Activated CD4-positive, alpha-beta T cell treated with anti-CD3 and anti-CD28 coated beads, Interleukin-2, amount 10 ng/mL, durations not matched to agents 24 days and 14 days (primary cell): ENCODE data around the gene SGCE. TPM values are rescaled to one million over a fixed set of nuclear protein-coding genes. Genes with fewer than 3 reads are reported as not detected.

Experiments used
- DNase-seq: peaks from one replicate; pipeline ENCODE4 v3.0.0; 2022
- H3K27ac Mint-ChIP-seq: one replicate; pipeline ENCODE4 v1.8.0; 2022; ENCODE audit warnings: mild to moderate bottlenecking, mixed read lengths
- H3K27me3 Mint-ChIP-seq: one replicate; pipeline ENCODE4 v1.8.0; 2022; ENCODE audit warnings: mixed read lengths
- H3K36me3 Mint-ChIP-seq: one replicate; pipeline ENCODE4 v1.8.0; 2022; ENCODE audit warnings: low read depth, mild to moderate bottlenecking, mixed read lengths
- H3K4me1 Mint-ChIP-seq: one replicate; pipeline ENCODE4 v1.8.0; 2021; ENCODE audit warnings: mixed read lengths
- H3K4me3 Mint-ChIP-seq: one replicate; pipeline ENCODE4 v1.8.0; 2022; ENCODE audit warnings: mild to moderate bottlenecking, moderate library complexity, mixed read lengths
- H3K9me3 Mint-ChIP-seq: one replicate; pipeline ENCODE4 v1.8.0; 2021; ENCODE audit warnings: mixed read lengths
- intact Hi-C: fragments of 100-400 bp; cut with micrococcal nuclease; formaldehyde crosslinking; loops from one replicate; pipeline ENCODE4 v1.15.1; 2023
- total RNA-seq: library from RNA; stranded (reverse); gene quantifications from 2 replicates; pipeline ENCODE4 v1.2.3, GENCODE V29; 2022

SGCE gene
- total RNA-seq, 1 donor from 2014 or later: not detected

- Mint-ChIP-seq H3K27ac (no peak overlapping the region), H3K4me3 (no peak overlapping the region), H3K4me1 (no peaks in the 10 kb centered on the region), H3K9me3 (no peaks in the 10 kb centered on the region), H3K27me3 (peaks cover 9% of the 10 kb centered on the region), H3K36me3 (no peaks in the 10 kb centered on the region)
- DNase-seq: no peak
- intact Hi-C loops: no loop called here
Observed at GRCh38 chr7:94630855-94631254, 25.1 kb downstream of the SGCE start.

GRCh38 chr7:94623820-94624219 is 32.1 kb downstream of the SGCE start:
- Mint-ChIP-seq H3K4me3 (no peak overlapping the region), H3K36me3 (no peaks in the 10 kb centered on the region), H3K9me3 (no peaks in the 10 kb centered on the region), H3K4me1 (peaks cover 11% of the 10 kb centered on the region), H3K27me3 (peaks cover 14% of the 10 kb centered on the region), H3K27ac (no peak overlapping the region)
- no peak for DNase-seq
- intact Hi-C loops: loop anchor here (5.0 kb wide), 1 partner anchor 112 kb away; no protein-coding TSS in a partner anchor

GRCh38 chr7:94621120-94621519 is 34.8 kb downstream of the SGCE start:
- peaks cover 11% of the 10 kb centered on the region for H3K4me1 Mint-ChIP-seq
- DNase-seq: no peak
- H3K27ac Mint-ChIP-seq: no peak overlapping the region
- H3K36me3 Mint-ChIP-seq: no peaks in the 10 kb centered on the region
- H3K4me3 Mint-ChIP-seq: no peak overlapping the region
- no peaks in the 10 kb centered on the region for H3K9me3 Mint-ChIP-seq
- peaks cover 11% of the 10 kb centered on the region for H3K27me3 Mint-ChIP-seq
- intact Hi-C loops: loop anchor here (2.0 to 5.0 kb wide), 2 partner anchors 28 to 109 kb away; no protein-coding TSS in a partner anchor

GRCh38 chr7:94620703-94621118 is 35.2 kb downstream of the SGCE start:
- Mint-ChIP-seq H3K27me3 (peaks cover 8% of the 10 kb centered on the region), H3K4me1 (peaks cover 11% of the 10 kb centered on the region), H3K4me3 (peak overlapping the region; percentile 11), H3K36me3 (no peaks in the 10 kb centered on the region), H3K27ac (peak overlapping the region; percentile 38), H3K9me3 (no peaks in the 10 kb centered on the region)
- DNase-seq: peak; percentile 77
- intact Hi-C loops: loop anchor here (1.0 to 5.0 kb wide), 3 partner anchors 12 to 108 kb away; no protein-coding TSS in a partner anchor

GRCh38 chr7:94618126-94618525 is 37.8 kb downstream of the SGCE start:
- DNase-seq: no peak
- Mint-ChIP-seq H3K27ac (no peak overlapping the region), H3K9me3 (no peaks in the 10 kb centered on the region), H3K36me3 (no peaks in the 10 kb centered on the region), H3K27me3 (peaks cover 6% of the 10 kb centered on the region), H3K4me3 (no peak overlapping the region), H3K4me1 (peaks cover 11% of the 10 kb centered on the region)
- intact Hi-C loops: no loop called here

- peaks cover 11% of the 10 kb centered on the region for H3K27me3 Mint-ChIP-seq
- intact Hi-C loops: no loop called here
Observed at GRCh38 chr7:94616855-94617254, 39.1 kb downstream of the SGCE start.

GRCh38 chr7:94615666-94616065 is 40.3 kb downstream of the SGCE start:
- Mint-ChIP-seq H3K36me3 (no peaks in the 10 kb centered on the region), H3K27me3 (peaks cover 11% of the 10 kb centered on the region), H3K4me1 (peaks cover 2% of the 10 kb centered on the region), H3K9me3 (no peaks in the 10 kb centered on the region), H3K27ac (no peak overlapping the region), H3K4me3 (no peak overlapping the region)
- no peak for DNase-seq
- intact Hi-C loops: no loop called here

More at GRCh38 chr7:94616855-94617254, 39.1 kb downstream of the SGCE start:
- Mint-ChIP-seq H3K4me3 (no peak overlapping the region), H3K27ac (no peak overlapping the region), H3K36me3 (no peaks in the 10 kb centered on the region), H3K9me3 (no peaks in the 10 kb centered on the region), H3K4me1 (peaks cover 11% of the 10 kb centered on the region)
- DNase-seq: no peak

GRCh38 chr7:94612661-94613060 is 43.3 kb downstream of the SGCE start:
- H3K9me3 Mint-ChIP-seq: no peaks in the 10 kb centered on the region
- DNase-seq: no peak
- H3K27ac Mint-ChIP-seq: no peak overlapping the region
- H3K4me1 Mint-ChIP-seq: no peaks in the 10 kb centered on the region
- no peaks in the 10 kb centered on the region for H3K36me3 Mint-ChIP-seq
- H3K4me3 Mint-ChIP-seq: no peak overlapping the region
- H3K27me3 Mint-ChIP-seq: peaks cover 9% of the 10 kb centered on the region
- intact Hi-C loops: no loop called here

GRCh38 chr7:94612253-94612652 is 43.7 kb downstream of the SGCE start:
- Mint-ChIP-seq H3K27ac (no peak overlapping the region), H3K4me1 (no peaks in the 10 kb centered on the region), H3K4me3 (no peak overlapping the region), H3K36me3 (no peaks in the 10 kb centered on the region), H3K9me3 (no peaks in the 10 kb centered on the region), H3K27me3 (peaks cover 9% of the 10 kb centered on the region)
- no peak for DNase-seq
- intact Hi-C loops: no loop called here

GRCh38 chr7:94609561-94609960 is 46.4 kb downstream of the SGCE start:
- DNase-seq: no peak
- intact Hi-C loops: no loop called here
- Mint-ChIP-seq H3K36me3 (no peaks in the 10 kb centered on the region), H3K4me1 (no peaks in the 10 kb centered on the region), H3K9me3 (no peaks in the 10 kb centered on the region), H3K4me3 (no peak overlapping the region), H3K27ac (no peak overlapping the region), H3K27me3 (peaks cover 10% of the 10 kb centered on the region)

- DNase-seq: no peak
- Mint-ChIP-seq H3K27ac (no peak overlapping the region), H3K27me3 (peaks cover 2% of the 10 kb centered on the region), H3K4me1 (no peaks in the 10 kb centered on the region), H3K36me3 (no peaks in the 10 kb centered on the region), H3K9me3 (no peaks in the 10 kb centered on the region), H3K4me3 (no peak overlapping the region)
- intact Hi-C loops: no loop called here
Observed at GRCh38 chr7:94605031-94605430, 50.9 kb downstream of the SGCE start.

GRCh38 chr7:94602181-94602580 is 53.8 kb downstream of the SGCE start:
- H3K9me3 Mint-ChIP-seq: no peaks in the 10 kb centered on the region
- DNase-seq: no peak
- H3K27ac Mint-ChIP-seq: no peak overlapping the region
- no peaks in the 10 kb centered on the region for H3K4me1 Mint-ChIP-seq
- intact Hi-C loops: no loop called here
- no peaks in the 10 kb centered on the region for H3K36me3 Mint-ChIP-seq
- peaks cover 2% of the 10 kb centered on the region for H3K27me3 Mint-ChIP-seq
- no peak overlapping the region for H3K4me3 Mint-ChIP-seq

GRCh38 chr7:94600267-94600666 is 55.7 kb downstream of the SGCE start:
- DNase-seq: no peak
- no peaks in the 10 kb centered on the region for H3K36me3 Mint-ChIP-seq
- no peaks in the 10 kb centered on the region for H3K27me3 Mint-ChIP-seq
- no peak overlapping the region for H3K27ac Mint-ChIP-seq
- no peaks in the 10 kb centered on the region for H3K4me1 Mint-ChIP-seq
- no peaks in the 10 kb centered on the region for H3K9me3 Mint-ChIP-seq
- no peak overlapping the region for H3K4me3 Mint-ChIP-seq
- intact Hi-C loops: no loop called here

GRCh38 chr7:94595717-94596116 is 60.2 kb downstream of the SGCE start:
- Mint-ChIP-seq H3K27me3 (no peaks in the 10 kb centered on the region), H3K36me3 (no peaks in the 10 kb centered on the region), H3K4me1 (no peaks in the 10 kb centered on the region), H3K4me3 (no peak overlapping the region), H3K9me3 (no peaks in the 10 kb centered on the region), H3K27ac (no peak overlapping the region)
- intact Hi-C loops: no loop called here
- DNase-seq: no peak

- Mint-ChIP-seq H3K9me3 (no peaks in the 10 kb centered on the region), H3K27ac (no peak overlapping the region), H3K4me3 (no peak overlapping the region), H3K4me1 (no peaks in the 10 kb centered on the region), H3K36me3 (no peaks in the 10 kb centered on the region), H3K27me3 (no peaks in the 10 kb centered on the region)
- DNase-seq: no peak
- intact Hi-C loops: no loop called here
Observed at GRCh38 chr7:94594882-94595281, 61.1 kb downstream of the SGCE start.
